GM19025 (cell line): ENCODE results near the gene DNER.
"Not testable (repeated sequence)": the region's sequence is repeated elsewhere in the genome, so short reads cannot be mapped to it uniquely, and the experiment has no call there.

Experiments used
- ATAC-seq: cut with Tn5 transposase; IDR thresholded peaks from one replicate; pipeline ENCODE4 v1.9.1; 2021; ENCODE audit warnings: mild to moderate bottlenecking, low read depth, moderate library complexity; ENCODE audit not compliant: unreplicated experiment

Gene DNER

GRCh38 chr2:229714080-229714735 is at the start of gene DNER:
Gene DNER, minus strand, starts transcription at chr2:229714555. Its CDS starts 132 bp downstream, at chr2:229714423.
- ATAC-seq = peak; percentile 79

DNA sequence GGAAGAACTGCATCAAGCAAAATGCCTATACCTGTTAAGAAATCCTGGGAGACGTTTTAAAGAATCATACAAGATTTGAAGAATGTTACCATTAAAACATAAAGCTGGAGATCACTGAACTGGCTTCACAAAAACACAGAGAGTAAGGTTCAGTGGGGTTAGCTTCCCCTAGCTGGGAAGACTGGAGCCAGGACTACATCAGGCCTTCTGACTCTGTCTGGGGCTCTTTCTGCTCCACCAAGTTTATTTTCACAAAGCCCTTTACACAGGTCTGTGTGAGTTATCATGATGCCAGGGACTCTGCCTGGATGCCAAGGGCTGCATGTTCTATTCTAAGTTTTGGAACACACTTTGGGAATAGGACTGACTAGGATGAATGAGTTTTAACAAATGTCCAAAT is 47.3 kb upstream of the DNER start:
- ATAC-seq = no peak

GRCh38 chr2:229757462-229757861 is 43.1 kb upstream of the DNER start:
- not testable (repeated sequence) for ATAC-seq

DNA sequence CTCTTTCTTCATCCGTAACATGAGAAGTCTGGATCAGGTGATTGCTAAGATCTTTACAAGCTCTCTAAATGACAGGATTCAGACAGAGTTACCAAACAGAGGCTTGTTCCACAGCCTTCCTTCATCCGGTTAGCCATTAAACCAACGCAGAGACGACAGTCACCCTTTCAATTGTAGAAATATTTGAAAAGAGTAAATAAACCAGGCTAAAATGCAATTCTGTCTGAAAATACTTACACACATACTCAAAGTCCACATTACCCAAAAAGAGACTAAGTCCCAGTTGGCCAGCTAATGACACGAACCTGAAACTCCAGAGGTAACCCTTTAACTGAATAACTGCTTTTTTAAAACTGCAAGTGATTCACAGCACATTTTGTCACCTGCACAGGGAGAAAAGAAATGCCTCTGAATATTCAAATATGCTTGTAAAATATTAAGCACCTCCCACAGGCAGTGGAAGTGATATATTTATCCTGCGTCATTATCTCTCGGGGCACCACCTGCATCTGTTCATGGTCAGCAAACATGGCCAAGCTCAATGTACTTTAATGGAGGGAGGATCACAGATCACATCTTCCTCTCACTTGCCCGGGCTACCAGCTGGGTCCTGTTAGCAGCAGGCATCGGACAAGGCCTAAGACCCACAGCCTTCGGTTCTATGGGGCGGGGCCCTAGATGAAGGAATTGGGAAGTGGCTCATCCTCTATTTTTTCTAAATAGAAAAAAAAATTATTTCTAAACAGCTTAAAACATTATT is 38.8 kb upstream of the DNER start:
- no peak for ATAC-seq

DNA sequence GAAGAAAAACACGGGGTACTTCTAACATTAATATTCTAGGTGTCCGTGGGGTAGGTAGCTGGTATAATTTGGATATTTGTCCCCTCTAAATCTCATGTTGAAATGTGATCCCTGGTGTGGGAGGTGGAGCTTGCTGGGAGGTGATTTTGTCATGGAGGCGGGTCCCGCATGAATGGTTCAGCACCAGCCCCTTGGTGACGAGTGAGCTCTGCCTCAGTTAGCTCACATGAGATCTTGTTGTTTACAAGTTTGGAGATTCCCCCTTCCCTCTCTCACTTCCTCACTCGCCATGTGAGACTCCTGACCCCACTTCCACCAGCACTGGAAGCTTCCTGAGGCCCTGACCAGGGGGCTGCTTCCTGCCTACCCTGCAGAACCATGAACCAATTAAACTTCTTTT is 35.4 kb upstream of the DNER start:
- ATAC-seq = no peak

- ATAC-seq = no peak
These were observed 34.6 kb upstream of the DNER start for GRCh38 chr2:229748950-229749349.

- not testable (repeated sequence) for ATAC-seq
These were observed 28.3 kb upstream of the DNER start for GRCh38 chr2:229742691-229743090.

DNA sequence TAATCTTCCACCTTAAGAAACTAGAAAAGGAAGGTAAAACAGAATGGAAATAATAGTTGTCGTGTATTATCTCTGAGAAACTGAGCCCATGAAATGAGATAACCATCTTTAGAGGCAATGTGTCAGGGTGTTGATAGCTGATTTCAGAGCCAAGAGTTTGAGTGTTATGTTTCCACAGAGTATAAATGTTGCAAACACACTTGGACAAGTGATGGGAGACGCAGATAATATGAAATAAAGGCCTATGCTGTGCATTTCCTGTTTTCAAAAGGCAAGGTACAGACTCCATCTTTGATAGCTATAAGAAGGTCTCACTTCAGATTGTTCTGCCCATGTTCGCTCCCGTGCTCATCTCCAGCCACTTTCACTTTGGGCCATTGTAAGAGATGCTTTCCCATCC is 25.9 kb upstream of the DNER start:
- ATAC-seq = no peak

DNA sequence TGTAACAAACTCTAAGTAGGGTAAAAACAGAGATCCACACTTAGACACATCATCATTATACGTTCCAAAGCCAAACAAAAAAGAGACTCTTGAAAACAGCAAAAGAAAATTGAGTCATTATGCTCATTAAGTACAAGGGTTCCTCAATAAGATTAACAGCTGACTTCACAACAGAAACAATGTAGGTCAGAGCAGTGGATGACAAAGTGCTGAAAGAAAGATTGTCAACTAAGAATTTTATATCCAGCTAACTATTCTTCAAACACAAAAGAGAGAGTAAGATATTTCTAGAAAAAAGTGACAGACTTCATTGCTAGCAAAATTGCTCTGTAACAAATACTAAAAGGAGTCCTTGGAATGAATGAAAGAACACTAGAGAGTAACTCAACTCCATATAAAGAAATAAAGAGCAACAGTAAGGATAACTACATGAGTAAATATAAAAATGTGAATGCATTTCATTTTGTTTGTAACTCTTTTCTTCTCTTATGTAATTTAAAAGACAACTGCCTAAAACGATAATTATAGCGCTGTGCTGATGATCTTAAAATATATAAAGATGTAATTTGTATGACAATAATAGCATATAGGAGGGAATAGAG is 23.8 kb upstream of the DNER start:
- ATAC-seq = no peak

DNA sequence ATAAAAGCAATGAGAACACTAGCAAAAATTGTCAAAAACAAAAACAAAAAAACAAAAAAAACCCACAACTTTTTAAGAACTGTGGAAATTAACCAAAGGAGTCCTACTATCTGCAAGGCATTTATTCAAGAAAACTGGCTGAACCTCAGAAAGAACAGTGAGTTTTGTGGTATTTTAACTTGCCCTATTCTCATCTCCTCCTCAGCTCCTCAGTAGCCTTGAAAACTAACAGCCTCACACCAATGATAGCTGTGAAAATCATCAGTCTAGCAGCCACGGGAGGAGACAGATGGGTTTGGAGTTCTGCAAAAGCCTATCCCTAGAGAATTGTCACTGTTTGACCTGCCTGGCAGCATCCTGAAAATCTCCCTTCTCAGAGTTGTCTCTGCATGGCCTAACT is 20.1 kb upstream of the DNER start:
- ATAC-seq = no peak

- ATAC-seq = no peak
These were observed 19.4 kb upstream of the DNER start for GRCh38 chr2:229733611-229734245.

DNA sequence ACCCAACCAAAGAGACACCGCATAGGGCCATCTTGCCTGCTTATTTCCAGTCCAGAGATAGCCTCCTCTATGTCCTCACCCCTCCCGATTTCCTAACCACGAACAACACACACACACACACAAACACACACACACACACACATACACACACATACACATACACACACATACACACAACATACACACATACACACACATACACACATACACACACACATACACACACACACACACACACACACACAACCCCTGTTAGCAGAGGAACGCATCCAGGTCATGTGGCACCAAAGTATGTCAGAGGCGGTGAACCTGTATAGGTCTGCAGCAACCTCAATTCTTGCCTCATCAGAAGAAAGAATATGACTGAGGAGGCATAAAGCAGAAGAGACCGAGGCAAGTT is 18.5 kb upstream of the DNER start:
- ATAC-seq = no peak

DNA sequence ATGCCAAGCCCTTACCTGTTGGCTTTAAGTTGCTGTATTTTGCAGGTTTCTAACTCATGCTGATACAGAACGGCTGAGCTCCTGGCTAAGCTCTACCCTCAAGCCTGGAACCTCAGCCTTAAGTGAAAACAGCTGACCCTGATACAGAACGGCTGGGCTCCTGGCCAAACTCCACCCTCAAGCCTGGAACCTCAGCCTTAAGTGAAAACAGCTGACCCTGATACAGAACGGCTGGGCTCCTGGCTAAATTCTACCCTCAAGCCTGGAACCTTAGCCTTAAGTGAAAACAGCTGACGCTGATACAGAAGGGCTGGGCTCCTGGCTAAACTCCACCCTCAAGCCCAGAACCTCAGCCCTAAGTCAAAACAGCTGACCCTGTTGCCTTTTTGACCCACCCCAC is 17.6 kb upstream of the DNER start:
- no peak for ATAC-seq

- no peak for ATAC-seq
These were observed 17.0 kb upstream of the DNER start for GRCh38 chr2:229731363-229731762.

- ATAC-seq = no peak
These were observed 14.0 kb upstream of the DNER start for GRCh38 chr2:229728370-229728769.

DNA sequence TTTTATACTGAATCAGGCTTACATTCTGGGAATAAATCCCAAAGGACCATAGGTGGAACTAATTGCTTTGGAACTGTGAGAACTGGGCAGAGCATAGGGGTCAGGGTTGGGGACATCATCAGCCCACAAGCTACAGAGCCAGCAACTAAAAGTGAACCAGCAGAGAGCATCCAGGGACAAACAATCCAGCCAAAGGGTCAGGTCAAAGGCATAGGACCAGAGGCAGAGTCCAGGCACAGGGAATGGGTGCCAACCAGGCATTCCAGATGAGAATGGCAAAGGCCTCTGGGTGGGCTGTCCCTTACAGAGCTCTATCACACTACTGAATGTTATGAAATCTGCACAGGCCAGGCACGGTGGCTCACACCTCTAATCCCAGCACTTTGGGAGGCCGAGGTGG is 12.3 kb upstream of the DNER start:
- ATAC-seq = no peak

DNA sequence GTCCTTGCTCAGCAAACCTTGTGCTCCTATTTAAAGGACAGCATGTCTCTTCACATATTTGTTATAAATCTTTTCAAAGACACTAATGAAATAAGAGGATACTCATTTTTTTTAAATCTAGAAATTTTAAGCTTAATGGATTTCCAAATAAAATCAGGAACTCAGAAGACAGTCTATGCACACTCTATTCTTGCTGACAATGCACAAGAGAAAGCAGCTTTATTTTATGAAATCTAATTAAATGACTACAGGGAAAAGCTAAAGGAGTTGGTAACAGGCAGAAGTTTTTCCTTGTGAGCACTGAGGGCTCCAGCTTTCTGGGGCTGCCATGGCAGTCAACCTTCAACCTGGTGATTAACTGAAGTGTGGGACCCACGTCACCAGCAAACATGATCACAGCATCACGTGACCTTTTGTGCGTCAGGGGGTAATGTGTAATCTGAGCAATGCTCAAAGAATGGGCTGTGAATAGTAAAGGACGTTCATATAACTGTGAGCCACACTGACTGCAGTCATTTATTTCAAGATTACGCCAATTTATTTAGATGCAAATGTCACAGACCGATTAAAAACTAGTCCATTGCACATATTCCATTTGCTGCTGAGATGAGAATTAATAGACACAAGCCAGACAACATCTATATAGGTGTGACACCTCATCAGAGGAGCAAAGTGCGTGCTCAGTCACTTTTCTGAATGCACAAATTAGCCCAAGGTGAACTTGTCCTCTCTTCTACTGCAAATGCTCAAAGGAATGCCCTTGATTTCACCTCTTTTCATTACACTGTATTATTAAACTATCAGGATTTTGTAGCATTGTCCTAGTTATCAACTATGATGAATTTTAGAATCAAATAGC is 11.6 kb upstream of the DNER start:
- ATAC-seq = no peak

DNA sequence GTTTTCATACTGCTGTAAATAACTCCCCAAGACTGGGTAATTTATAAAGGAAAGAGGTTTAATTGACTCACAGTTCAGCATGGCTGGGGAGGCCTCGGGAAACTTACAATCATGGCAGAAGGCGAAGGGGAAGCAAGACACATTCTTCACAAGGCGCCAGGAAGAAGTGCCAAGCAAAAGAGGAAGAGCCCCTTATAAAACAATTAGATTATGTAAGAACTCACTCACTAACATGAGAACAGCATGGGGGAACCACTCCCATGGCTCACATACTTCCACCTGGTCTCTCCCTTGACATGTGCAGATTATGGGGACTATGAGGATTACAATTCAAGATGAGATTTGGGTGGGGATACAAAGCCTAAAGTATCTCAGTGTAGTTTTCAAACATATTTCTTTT is 8.8 kb upstream of the DNER start:
- not testable (repeated sequence) for ATAC-seq

DNA sequence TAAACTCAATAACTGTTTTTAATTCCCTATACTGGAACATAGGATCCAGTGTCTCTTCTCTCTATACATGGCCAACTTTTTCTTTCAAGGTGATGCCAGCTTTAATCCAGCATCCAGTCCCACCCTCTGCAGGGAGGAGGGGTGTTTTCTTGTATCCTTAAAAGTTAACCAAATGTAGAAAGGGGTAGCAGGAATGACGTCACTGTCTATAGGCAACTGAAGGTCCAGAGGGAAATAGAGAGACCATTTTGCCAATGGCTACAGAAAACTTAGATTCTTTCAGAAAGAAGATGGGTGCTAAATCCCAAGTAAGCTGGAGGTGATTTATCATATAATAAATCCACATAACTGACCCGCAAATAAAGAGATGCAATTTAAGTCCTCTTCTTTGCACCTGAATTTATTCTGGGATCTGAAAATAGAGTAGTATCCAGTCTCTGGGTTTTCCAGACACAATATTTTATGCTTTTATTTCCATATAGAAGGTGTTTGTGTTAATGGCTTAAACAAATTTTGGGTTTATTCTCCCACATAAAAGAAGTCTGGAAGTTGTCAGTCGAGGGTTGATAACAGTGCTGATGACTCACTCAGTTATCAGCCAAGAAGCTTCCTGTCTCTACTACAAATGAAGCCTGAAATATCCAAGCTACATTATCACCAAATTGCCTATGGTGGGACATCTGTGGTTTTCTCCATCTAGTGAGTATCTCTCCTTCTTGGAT is 5.7 kb upstream of the DNER start:
- ATAC-seq = no peak

- no peak for ATAC-seq
These were observed 3.7 kb upstream of the DNER start for GRCh38 chr2:229718057-229718456.
